Activated B cell treated with CpG ODN at 0.5 μM for 24 hours (primary cell): ENCODE measurements around the gene ABCG4. TPM values are rescaled to one million over a fixed set of nuclear protein-coding genes. Genes with fewer than 3 reads are reported as not detected.

Experiments
- ATAC-seq: fragments of 200-7000 bp; cut with Tn5 transposase; one replicate; pipeline ENCODE4 v1.10.0; 2021; ENCODE audit warnings: low read depth, mild to moderate bottlenecking, moderate library complexity
- CTCF ChIA-PET: fragments of 350-600 bp; sonication (Branson Sonifier 250); formaldehyde crosslinking; loops from one replicate; lab custom pipeline; 2021; ENCODE audit warnings: antibody characterized with exemption; lab: Charles Lee
- POLR2A ChIA-PET: fragments of 350-600 bp; sonication (Branson Sonifier 250); formaldehyde crosslinking; loops from one replicate; lab custom pipeline; 2021; ENCODE audit warnings: antibody characterized with exemption; lab: Charles Lee
- DNase-seq: peaks from one replicate; pipeline ENCODE4 v3.0.0; 2022
- H3K27ac Mint-ChIP-seq: one replicate; pipeline ENCODE4 v1.8.0; 2020; ENCODE audit warnings: mixed read lengths
- H3K27me3 Mint-ChIP-seq: one replicate; pipeline ENCODE4 v1.8.0; 2021; ENCODE audit warnings: mixed read lengths
- H3K36me3 Mint-ChIP-seq: one replicate; pipeline ENCODE4 v1.8.0; 2021; ENCODE audit warnings: low read depth, mixed read lengths
- H3K4me1 Mint-ChIP-seq: one replicate; pipeline ENCODE4 v1.8.0; 2021; ENCODE audit warnings: mixed read lengths
- H3K4me3 Mint-ChIP-seq: one replicate; pipeline ENCODE4 v1.8.0; 2020; ENCODE audit warnings: mild to moderate bottlenecking, mixed read lengths
- H3K9me3 Mint-ChIP-seq: one replicate; pipeline ENCODE4 v1.8.0; 2020; ENCODE audit warnings: mixed read lengths
- intact Hi-C: fragments of 100-400 bp; cut with micrococcal nuclease; formaldehyde crosslinking; loops from one replicate; pipeline ENCODE4 v1.15.1; 2024
- total RNA-seq: library from RNA; stranded (reverse); gene quantifications from 2 replicates; pipeline ENCODE4 v1.2.3, GENCODE V29; 2022
- TF ChIP-seq, protein P1 (sequence below): fragments of 200-600 bp; IDR thresholded peaks from one replicate; pipeline ENCODE4 v1.8.0; 2022; ENCODE audit warnings: antibody characterized with exemption, mild to moderate bottlenecking

Gene ABCG4
- total RNA-seq, 1 donor from 2014 or later, result not detected

DNA sequence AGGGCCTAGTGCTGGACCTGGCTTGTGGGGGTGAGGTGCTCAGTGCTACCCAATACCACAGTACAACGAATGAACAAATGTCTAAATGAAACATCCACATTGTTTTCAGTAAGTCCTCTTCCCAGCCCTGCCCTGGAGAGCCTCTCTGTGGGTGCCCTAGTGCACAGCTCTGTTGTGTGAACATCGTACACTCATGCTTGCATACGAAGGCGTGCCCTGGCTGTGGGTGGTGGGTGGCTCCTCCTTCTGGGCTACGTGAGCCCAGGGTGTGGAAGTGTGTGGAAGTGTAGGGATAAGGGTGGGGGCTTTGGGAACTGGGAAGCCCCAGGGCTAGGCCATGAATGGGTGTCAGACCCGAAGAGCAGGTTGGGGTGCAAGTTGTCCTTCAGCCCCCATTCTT, 19.1 kb downstream of the ABCG4 start:
- POLR2A ChIA-PET, result no interaction called here

DNA sequence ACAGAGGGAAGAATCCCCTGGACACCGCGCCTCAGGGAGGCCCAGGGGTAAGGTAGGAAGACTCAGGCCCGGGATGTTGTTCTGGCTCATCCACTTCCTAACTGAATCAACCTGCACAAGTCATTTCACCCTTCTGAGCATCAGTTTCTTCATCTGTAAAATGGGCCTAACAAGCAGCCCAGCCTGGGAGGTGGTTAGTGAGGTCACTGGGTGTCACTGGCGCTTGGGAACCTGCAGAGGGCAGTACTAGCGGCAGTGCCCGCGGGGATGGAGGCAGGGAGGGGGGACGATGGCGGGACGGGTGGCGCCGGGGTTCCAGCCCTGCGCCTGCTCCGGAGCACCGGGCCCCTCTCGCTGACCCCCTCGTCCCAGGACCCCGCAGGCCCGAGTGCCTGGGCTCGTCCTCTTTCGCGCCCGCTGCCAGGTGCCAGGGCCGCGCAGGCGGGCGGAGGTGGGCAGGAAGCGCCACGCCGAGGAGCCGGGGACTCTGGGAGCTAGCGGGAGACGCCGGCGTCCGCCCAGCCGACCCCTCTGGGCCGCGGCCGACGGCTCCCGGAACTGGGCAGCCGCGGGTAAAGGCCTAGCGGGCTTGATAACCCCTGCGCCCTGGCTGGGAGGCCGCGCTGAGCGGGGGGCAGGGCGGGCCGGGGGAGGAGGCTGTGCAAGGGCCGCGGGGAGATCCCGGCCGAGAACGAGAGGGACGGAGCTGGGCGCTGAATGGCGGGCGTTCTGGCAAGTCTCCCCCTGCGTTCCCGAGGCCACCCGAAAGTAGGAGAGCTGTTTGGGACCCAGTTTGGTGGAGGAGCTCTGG, 19.8 kb downstream of the ABCG4 start, which contains the start of gene NLRX1:
Gene NLRX1, plus strand, starts transcription at position 255 of the 811 bp plus-strand sequence. CDS start 2,679 bp downstream, outside the sequence.
- H3K36me3 Mint-ChIP-seq, result no peaks in the 10 kb centered on the region
- POLR2A ChIA-PET, result interaction anchor here (0.5 to 1.6 kb wide), 15 partner anchors 8 to 166 kb away, joined by 3 to 12 read pairs (median 5); partner anchors contain the start of genes C2CD2L, CBL, HINFP and RNF26
- peak within 1 kb of the TSS; percentile 50 for H3K27ac Mint-ChIP-seq
- DNase-seq (peak; percentile 74), ATAC-seq (peak; percentile 97)
- no peaks in the 10 kb centered on the region for H3K27me3 Mint-ChIP-seq
- TF ChIP-seq, protein P1, sequence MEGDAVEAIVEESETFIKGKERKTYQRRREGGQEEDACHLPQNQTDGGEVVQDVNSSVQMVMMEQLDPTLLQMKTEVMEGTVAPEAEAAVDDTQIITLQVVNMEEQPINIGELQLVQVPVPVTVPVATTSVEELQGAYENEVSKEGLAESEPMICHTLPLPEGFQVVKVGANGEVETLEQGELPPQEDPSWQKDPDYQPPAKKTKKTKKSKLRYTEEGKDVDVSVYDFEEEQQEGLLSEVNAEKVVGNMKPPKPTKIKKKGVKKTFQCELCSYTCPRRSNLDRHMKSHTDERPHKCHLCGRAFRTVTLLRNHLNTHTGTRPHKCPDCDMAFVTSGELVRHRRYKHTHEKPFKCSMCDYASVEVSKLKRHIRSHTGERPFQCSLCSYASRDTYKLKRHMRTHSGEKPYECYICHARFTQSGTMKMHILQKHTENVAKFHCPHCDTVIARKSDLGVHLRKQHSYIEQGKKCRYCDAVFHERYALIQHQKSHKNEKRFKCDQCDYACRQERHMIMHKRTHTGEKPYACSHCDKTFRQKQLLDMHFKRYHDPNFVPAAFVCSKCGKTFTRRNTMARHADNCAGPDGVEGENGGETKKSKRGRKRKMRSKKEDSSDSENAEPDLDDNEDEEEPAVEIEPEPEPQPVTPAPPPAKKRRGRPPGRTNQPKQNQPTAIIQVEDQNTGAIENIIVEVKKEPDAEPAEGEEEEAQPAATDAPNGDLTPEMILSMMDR, result peak; percentile 69
- peaks cover 5% of the 10 kb centered on the region for H3K4me1 Mint-ChIP-seq
- no peaks in the 10 kb centered on the region for H3K9me3 Mint-ChIP-seq
- intact Hi-C loops, result loop anchor here (1.0 to 2.0 kb wide), 6 partner anchors 16 to 155 kb away; partner anchors contain the start of genes HINFP and NHERF4
- CTCF ChIA-PET, result interaction anchor here (0.6 to 1.5 kb wide), 12 partner anchors 14 to 155 kb away, joined by 3 to 23 read pairs (median 4); partner anchors contain the start of genes CBL, HINFP and VPS11
- peak within 1 kb of the TSS; percentile 86 for H3K4me3 Mint-ChIP-seq

More for the DNA sequence above, 19.1 kb downstream of the ABCG4 start:
- no peaks in the 10 kb centered on the region for H3K9me3 Mint-ChIP-seq
- TF ChIP-seq, protein P1, result no peak
- H3K4me1 Mint-ChIP-seq, result peaks cover 5% of the 10 kb centered on the region
- intact Hi-C loops, result loop anchor here (1.0 to 2.0 kb wide), 4 partner anchors 17 to 155 kb away; partner anchors contain the start of gene NHERF4
- peak overlapping the region; percentile 86 for H3K4me3 Mint-ChIP-seq
- no peak for DNase-seq
- H3K27me3 Mint-ChIP-seq, result no peaks in the 10 kb centered on the region
- CTCF ChIA-PET, result interaction anchor here (1.1 kb wide), 1 partner anchor 32 kb away, joined by 3 read pairs; no protein-coding TSS in a partner anchor
- H3K27ac Mint-ChIP-seq, result no peak overlapping the region
- no peak for ATAC-seq
- H3K36me3 Mint-ChIP-seq, result no peaks in the 10 kb centered on the region

DNA sequence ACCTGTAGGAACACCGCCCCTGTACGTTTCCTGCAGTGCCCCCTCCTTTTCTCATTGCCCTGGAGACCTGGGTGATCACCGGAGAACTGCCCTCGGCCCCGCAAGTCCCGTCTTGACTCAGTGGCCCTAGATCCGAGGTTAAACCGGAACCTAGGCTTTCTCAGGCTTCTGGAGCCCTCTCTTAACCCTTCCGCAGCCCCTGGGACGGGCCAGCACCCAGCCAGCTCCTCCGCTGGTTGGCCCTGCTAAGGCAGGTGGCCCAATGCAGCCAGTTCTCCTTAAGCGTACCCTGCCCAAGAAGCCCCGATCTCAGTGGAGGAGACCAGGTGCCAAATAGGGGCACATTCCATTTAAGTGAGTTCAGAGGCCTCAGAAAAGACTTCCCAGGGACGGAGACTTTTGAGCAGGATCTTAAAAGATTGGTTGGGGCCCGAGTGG, 20.4 kb downstream of the ABCG4 start:
- Mint-ChIP-seq H3K36me3 (peaks cover 2% of the 10 kb centered on the region), H3K4me1 (peaks cover 5% of the 10 kb centered on the region), H3K27me3 (no peaks in the 10 kb centered on the region), H3K9me3 (no peaks in the 10 kb centered on the region), H3K27ac (peak overlapping the region; percentile 50), H3K4me3 (peak overlapping the region; percentile 86)
- ChIA-PET POLR2A (interaction anchor here (0.5 to 1.6 kb wide), 16 partner anchors 9 to 165 kb away, joined by 3 to 12 read pairs (median 4); partner anchors contain the start of genes C2CD2L, CBL, HINFP and RNF26), CTCF (interaction anchor here (0.6 to 1.5 kb wide), 11 partner anchors 15 to 154 kb away, joined by 3 to 23 read pairs (median 4); partner anchors contain the start of genes CBL, HINFP and VPS11)
- DNase-seq (no peak), ATAC-seq (peak; percentile 36)
- intact Hi-C loops, result loop anchor here (1.0 to 2.0 kb wide), 3 partner anchors 16 to 75 kb away; partner anchors contain the start of genes HINFP and NHERF4
- TF ChIP-seq, protein P1, result no peak

DNA sequence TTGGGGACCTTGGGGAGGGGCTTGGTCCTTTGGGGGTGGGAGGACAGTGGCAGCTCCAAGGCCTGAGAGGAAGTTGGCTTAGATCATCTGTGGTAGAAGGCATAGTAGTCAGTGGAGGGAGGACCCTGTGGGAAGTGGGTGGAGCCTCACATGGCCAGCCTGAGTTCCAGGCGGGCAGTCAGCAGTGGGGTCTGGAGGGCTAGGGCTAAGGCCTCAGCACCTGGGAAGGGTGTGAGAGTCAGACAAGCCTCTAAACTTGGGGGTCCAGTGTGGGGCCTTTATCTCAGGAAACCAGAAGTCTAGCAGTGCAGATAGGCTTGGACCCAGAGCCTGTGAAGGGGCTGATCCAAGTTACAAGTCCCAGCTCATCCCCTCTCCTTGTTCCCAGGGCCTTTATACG, 23.7 kb downstream of the ABCG4 start:
- no peaks in the 10 kb centered on the region for H3K9me3 Mint-ChIP-seq
- TF ChIP-seq, protein P1, result no peak
- ChIA-PET CTCF (interaction anchor here (1.0 kb wide), 1 partner anchor 24 kb away, joined by 3 read pairs; no protein-coding TSS in a partner anchor), POLR2A (no interaction called here)
- H3K27ac Mint-ChIP-seq, result no peak overlapping the region
- DNase-seq, result no peak
- H3K4me3 Mint-ChIP-seq, result no peak overlapping the region
- no peak for ATAC-seq
- intact Hi-C loops, result no loop called here
- peaks cover 5% of the 10 kb centered on the region for H3K36me3 Mint-ChIP-seq
- H3K4me1 Mint-ChIP-seq, result peaks cover 5% of the 10 kb centered on the region
- no peaks in the 10 kb centered on the region for H3K27me3 Mint-ChIP-seq
